Measurements from ENCODE around the gene RBM19. TPM values are rescaled to one million over a fixed set of nuclear protein-coding genes. Genes with fewer than 3 reads are reported as not detected.

The RBM19 gene
- total and polyA plus RNA-seq, 2 of the 4 experiments (the other 2 are of a cell fraction), result 18.7 to 19.2 TPM

- CTCF ChIA-PET, result no interaction called here
Measured at GRCh38 chr12:113888435-113888834, 77.7 kb downstream of the RBM19 start.

More at GRCh38 chr12:113888435-113888834, 77.7 kb downstream of the RBM19 start:
- no peak overlapping the region for H3K4me3 ChIP-seq (ENCODE audit: insufficient read depth, low read depth, low read length)
- ATAC-seq (ENCODE audit: low read depth), result no peak
- H4K5ac ChIP-seq (ENCODE audit: low read depth, low read length), result no peak overlapping the region
- no peaks in the 10 kb centered on the region for H3K79me1 ChIP-seq (ENCODE audit: low read depth in 1 of 2, low read length in 2 of 2)
- no peaks in the 10 kb centered on the region; the same call in 1 of the 2 replicates for H3K9me1 ChIP-seq (ENCODE audit: insufficient read depth, low read length)
- H2BK20ac ChIP-seq (ENCODE audit: low read depth, low read length), result no peak overlapping the region
- H3K23ac ChIP-seq (ENCODE audit: low read depth, low read length), result no peak overlapping the region
- dilution Hi-C loops (cut with HindIII; ENCODE audit: low sequenced_read_pairs, unreplicated experiment), result no loop called here
- no peak overlapping the region for H3K4me2 ChIP-seq (ENCODE audit: low read depth, low read length)
- no peak overlapping the region for H2BK120ac ChIP-seq (ENCODE audit: low read depth, low read length)
- TF ChIP-seq MXI1 (IDR thresholded peaks at IDR 0.05; ENCODE audit: borderline replicate concordance, low read depth, low read length) (no peak), RFX5 (IDR thresholded peaks at IDR 0.05; ENCODE audit: low read depth, low read length) (no peak), RAD21 (IDR thresholded peaks at IDR 0.05; ENCODE audit: low read length) (no peak), SMC3 (IDR thresholded peaks at IDR 0.05; ENCODE audit: low read depth, low read length) (no peak), POLR2A (IDR thresholded peaks at IDR 0.05; ENCODE audit: low read depth, low read length) (no peak), RCOR1 (IDR thresholded peaks at IDR 0.05; ENCODE audit: insufficient replicate concordance, low read length) (no peak), CEBPB (IDR thresholded peaks at IDR 0.05; ENCODE audit: low read depth, low read length) (no peak), BHLHE40 (IDR thresholded peaks at IDR 0.05; ENCODE audit: low read depth, low read length) (no peak), MAZ (IDR thresholded peaks at IDR 0.05; ENCODE audit: borderline replicate concordance, low read depth, low read length) (no peak), CHD1 (IDR thresholded peaks at IDR 0.05; ENCODE audit: low read depth, low read length) (no peak), ELK1 (IDR thresholded peaks at IDR 0.05; ENCODE audit: borderline replicate concordance, low read depth, low read length) (no peak), CTCF (conservative IDR thresholded peaks at IDR 0.05; ENCODE audit: low read depth, low read length) (no peak), NFE2L2 (IDR thresholded peaks at IDR 0.05; ENCODE audit: low read depth, low read length) (no peak)
- TF ChIP-seq, protein P1, sequence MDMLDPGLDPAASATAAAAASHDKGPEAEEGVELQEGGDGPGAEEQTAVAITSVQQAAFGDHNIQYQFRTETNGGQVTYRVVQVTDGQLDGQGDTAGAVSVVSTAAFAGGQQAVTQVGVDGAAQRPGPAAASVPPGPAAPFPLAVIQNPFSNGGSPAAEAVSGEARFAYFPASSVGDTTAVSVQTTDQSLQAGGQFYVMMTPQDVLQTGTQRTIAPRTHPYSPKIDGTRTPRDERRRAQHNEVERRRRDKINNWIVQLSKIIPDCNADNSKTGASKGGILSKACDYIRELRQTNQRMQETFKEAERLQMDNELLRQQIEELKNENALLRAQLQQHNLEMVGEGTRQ (IDR thresholded peaks at IDR 0.05; ENCODE audit: low read depth, low read length), result no peak
- BruUV-seq (replicated peaks), result no TSS peak
- peaks cover 2% of the 10 kb centered on the region; the same call in 1 of the 2 replicates for H3K36me3 ChIP-seq (ENCODE audit: control insufficient read depth, insufficient read depth, low read length)
- no peak overlapping the region for H3K56ac ChIP-seq (ENCODE audit: extremely low read depth, insufficient read depth, low read length)
- in situ Hi-C loops (cut with MboI; ENCODE audit: low sequenced_read_pairs), result no loop called here
- no peak overlapping the region for H3K27ac ChIP-seq (ENCODE audit: insufficient read depth, low read length)
- no peak overlapping the region for H2BK15ac ChIP-seq (ENCODE audit: low read depth, low read length)
- H3K4ac ChIP-seq (ENCODE audit: low read depth, low read length), result no peak overlapping the region
- H2AK5ac ChIP-seq (ENCODE audit: low read depth, low read length), result no peak overlapping the region
- H3K9ac ChIP-seq (ENCODE audit: low read depth, low read length), result no peak overlapping the region
- no peaks in the 10 kb centered on the region for H3K27me3 ChIP-seq (ENCODE audit: control insufficient read depth, insufficient read depth, low read length)
- no peak overlapping the region for H2AK9ac ChIP-seq (replicated peaks; ENCODE audit: low read depth, low read length, poor library complexity)
- no peak overlapping the region for H3K18ac ChIP-seq (ENCODE audit: low read depth, low read length)
- no peak for DNase-seq
- POLR2A ChIA-PET (ENCODE audit: unreplicated experiment), result no interaction called here
- no peak overlapping the region for H3K14ac ChIP-seq (replicated peaks; ENCODE audit: low read depth, low read length)
- H2BK5ac ChIP-seq (ENCODE audit: low read depth, low read length, poor library complexity, severe bottlenecking), result no peak overlapping the region
- no CpG with 5 or more reads among the region's 2 CpGs for WGBS, 2 experiments (ENCODE audit: extremely low coverage in 2 of 2, insufficient read length in 1 of 2)
- H3K4me1 ChIP-seq (ENCODE audit: control insufficient read depth, insufficient read depth, low read length), result no peaks in the 10 kb centered on the region
- no peak overlapping the region for H4K8ac ChIP-seq (ENCODE audit: low read depth in 2 of 2, low read length in 2 of 2)
- no peak overlapping the region for H4K91ac ChIP-seq (ENCODE audit: insufficient read depth, low read depth, low read length)
- H3K9me3 ChIP-seq (ENCODE audit: control insufficient read depth, insufficient read depth, low read length), result peaks cover 2% of the 10 kb centered on the region; the same call in 1 of the 2 replicates
- H2AFZ ChIP-seq (replicated peaks; ENCODE audit: low read length, poor library complexity), result no peak overlapping the region
- intact Hi-C loops (cut with micrococcal nuclease), result no loop called here
- no peaks in the 10 kb centered on the region for H4K20me1 ChIP-seq (ENCODE audit: insufficient read depth, low read length)
